ENCODE results near the gene GSE1. TPM values are rescaled to one million over a fixed set of nuclear protein-coding genes. Genes with fewer than 3 reads are reported as not detected.

The GSE1 gene
- polyA plus RNA-seq, 1 donor: 70.2 TPM

GRCh38 chr16:85621698-85622428, 8.7 kb downstream of the GSE1 start:
- DNase-seq: no peak

- DNase-seq: no peak
Measured at GRCh38 chr16:85622683-85623082, 9.6 kb downstream of the GSE1 start.

- DNase-seq: no peak
Measured at GRCh38 chr16:85623250-85623649, 10.1 kb downstream of the GSE1 start.

- no peak for DNase-seq
Measured at GRCh38 chr16:85623997-85624601, 11.0 kb downstream of the GSE1 start.

DNA sequence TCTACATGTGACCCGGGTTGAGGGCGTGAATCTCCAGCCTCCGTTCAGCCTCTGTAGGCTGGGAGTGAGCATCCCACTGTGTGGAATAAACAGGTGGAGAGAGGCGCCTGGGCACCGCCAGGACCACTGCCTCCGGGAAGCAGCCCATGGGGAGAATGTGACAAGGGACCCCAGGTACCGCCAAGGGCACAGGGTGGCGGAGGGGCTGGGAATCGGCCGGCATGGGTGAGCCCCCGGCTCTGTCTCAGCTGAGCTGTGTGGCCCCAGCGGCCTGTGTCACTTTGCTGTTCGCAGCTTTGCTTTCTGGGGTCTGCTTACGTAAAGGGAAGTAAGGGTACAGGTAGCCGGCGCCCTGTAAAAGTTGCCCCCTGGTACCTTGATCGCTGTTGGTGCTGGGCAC, 11.5 kb downstream of the GSE1 start:
- no peak for DNase-seq

DNA sequence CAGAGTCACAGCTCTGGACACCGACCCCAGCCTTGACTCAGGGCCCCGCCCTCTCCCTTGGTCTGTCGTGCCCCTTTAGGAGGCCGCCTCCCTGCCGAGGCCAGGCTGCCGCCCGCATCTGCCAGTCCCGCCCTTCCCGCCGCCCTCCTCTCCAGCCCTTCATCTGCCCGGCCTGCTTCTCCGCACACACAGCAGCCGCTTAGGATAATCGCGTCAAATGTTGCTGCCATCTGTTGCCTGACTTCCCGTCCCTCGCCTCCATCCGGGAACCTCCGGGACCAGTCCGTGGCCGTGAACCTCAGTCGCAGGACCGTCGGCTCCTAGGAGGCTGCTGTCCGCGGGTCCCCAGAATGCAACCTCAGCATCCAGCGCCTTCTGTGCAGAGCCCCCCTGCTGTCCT, 11.9 kb downstream of the GSE1 start:
- no peak for DNase-seq

DNA sequence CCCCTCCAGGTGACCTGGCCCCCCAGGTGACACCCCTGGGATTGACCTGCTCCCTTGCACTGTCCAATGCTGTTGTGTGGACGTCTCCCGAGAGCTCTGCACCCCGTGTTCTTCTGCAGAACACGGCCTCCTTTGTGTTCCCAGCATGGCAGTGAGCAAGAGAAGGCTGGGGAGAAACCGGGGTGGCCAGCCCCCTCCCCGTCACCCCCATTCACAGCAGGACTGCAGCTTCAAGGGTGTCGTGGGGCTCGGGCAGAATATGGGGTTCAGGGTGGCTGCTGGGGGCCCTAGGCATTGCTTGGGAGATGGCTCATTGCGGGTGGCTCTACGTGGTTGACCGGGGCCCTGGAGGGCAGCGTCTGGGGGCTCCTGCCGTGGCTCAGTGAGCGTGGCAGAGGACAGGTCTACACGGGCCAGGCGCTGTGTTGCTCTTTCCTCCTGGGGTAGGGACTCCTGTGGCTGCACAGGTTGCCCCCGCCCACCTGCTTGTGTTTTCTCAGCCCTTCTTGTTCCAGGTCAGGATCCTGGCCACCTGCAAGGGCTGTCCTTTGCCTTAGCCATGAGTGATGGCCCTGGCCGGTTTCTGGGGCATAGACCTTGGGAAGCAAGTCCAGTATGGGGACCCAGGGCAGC, 12.5 kb downstream of the GSE1 start:
- DNase-seq: no peak

DNA sequence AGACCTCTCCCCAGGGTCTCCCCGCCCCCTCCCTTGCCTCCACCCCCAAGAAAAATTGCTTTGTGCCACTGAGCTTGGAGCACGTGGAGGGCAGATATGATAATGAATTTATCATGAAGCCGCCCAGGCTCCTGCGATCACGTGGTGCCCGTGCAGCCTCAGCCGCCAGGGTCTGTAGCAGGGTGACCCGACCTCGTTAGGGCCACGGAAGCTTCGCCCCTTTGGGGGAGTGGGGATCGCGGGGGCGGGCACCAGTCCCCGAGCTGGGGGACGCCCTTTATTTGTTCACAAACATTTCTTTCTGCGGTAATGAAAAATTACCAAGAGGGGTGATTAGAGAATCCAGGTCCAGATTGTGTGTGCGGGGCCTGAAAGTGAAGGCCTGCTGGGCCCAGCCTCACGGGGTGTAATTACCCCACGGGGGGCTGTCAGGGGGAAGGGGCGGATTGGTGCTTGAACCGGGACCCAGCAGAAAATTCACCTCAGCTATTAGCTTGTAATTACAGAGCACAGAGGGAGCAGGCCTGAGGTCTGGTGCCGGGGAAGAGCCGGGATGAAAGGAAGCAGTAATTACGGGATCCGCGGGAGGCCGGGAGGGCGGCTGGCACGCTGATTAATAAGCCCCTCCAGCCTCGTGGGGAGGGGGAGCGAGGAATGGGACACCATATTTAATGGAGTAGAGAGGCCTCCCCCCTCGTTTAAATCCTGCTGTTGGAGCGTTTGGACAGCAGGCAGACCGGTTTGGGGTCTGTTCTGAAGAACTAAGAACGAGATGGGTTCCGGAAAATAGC, 13.3 kb downstream of the GSE1 start:
- DNase-seq: no peak

DNA sequence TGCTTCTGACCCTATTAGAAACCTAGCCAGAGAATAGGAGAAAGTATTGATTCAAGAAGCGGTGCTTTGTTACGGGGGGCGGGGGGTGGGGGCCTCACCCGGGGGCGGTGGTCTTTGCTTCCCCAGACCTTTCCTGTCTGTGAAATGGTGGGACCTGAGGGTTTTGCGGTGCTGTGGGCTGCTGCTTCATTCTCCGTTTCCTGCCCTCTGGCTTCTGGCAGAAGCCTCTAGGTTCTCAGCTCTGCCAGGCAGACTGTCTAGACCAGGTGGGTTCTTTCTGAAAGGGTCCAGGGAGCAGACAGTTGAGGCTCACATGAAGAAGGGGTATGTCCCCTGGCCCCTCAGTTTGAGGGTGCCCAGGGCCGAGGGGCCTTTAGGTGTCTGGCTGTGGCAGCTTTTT, 14.0 kb downstream of the GSE1 start:
- DNase-seq: no peak

GRCh38 chr16:85627526-85628264, 14.6 kb downstream of the GSE1 start:
- DNase-seq: no peak

DNA sequence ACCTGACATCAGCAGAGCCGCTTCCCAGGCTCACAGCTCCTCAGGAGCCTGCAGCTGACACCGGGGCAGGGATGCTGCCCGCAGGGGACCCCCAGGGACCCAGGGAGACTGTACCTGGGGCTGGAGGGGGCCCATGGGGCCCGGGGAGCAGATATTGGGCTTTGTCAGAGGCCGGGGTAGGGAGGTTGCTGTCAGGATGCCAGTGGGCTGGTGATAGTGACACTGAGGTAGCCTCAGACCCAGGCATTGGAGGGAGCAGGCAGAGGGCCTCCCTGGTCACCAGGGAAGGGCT, 15.1 kb downstream of the GSE1 start:
- DNase-seq: no peak

GRCh38 chr16:85628645-85629044, 15.5 kb downstream of the GSE1 start:
- DNase-seq: no peak

DNA sequence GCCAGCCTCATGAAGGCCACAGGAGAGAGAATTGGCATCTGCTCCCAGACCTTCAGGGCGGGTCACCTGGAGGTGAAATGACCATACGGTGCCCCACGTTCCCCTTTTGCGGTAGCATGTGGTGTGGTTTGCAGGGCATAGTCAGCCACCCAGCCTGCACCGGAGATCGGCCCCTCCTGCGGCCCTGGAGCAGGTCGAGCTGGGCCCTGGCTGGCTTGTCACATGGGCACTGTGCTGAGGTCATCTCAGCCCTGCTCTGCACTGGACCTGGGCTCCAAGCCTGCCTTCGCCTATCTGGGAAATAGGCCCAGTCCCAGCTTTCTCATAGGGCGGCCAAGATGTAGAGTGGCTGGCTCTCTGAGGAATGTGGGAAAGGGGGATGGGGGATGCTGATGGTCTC, 16.2 kb downstream of the GSE1 start:
- DNase-seq: no peak

DNA sequence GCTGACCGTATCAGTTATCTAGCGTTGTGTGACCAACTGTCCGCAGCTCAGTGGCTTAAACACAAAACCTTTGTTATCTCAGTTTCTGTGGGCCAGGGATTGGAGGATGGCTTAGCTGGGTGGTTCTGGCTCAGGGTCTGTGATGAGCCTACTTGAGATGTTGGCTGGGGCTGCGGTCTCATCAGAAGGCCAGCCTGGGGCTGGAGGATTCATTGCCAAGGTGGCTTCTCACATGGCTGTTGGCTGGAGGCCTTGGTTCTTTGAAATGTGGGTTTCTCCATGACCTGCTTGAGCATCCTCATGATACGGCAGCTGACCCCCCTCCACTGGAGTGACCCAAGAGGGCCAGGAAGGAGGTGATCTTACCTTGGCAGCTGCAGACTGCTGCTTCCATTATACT, 16.7 kb downstream of the GSE1 start:
- DNase-seq: no peak

- DNase-seq: no peak
Measured at GRCh38 chr16:85631230-85631629, 18.1 kb downstream of the GSE1 start.

GRCh38 chr16:85631802-85632393, 18.8 kb downstream of the GSE1 start:
- DNase-seq: no peak

GRCh38 chr16:85632709-85633437, 19.8 kb downstream of the GSE1 start:
- no peak for DNase-seq

GRCh38 chr16:85633438-85633743, 20.3 kb downstream of the GSE1 start:
- DNase-seq: no peak

DNA sequence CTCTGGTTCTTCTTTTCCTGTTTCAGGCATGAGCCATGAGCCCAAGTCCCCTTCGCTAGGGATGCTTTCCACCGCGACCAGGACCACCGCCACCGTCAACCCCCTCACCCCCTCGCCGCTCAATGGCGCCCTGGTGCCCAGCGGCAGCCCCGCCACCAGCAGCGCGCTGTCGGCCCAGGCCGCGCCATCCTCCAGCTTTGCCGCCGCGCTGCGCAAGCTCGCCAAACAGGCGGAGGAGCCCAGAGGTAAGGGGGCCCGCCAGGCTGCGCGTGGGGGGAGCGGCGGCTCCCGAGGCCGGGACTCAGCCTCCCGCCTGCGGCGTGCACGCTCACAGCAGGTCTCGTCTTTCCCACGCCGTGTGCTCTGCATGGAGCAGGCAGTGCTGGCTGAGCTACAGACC, 20.8 kb downstream of the GSE1 start:
- no peak for DNase-seq

- DNase-seq: no peak
Measured at GRCh38 chr16:85634747-85635544, 21.8 kb downstream of the GSE1 start.

GRCh38 chr16:85635545-85636140, 22.5 kb downstream of the GSE1 start:
- no peak for DNase-seq

Measured in hindlimb muscle (tissue), 1 donor.